K562 (cell line): Measurements from ENCODE around the gene FRRS1L. TPM values are rescaled to one million over a fixed set of nuclear protein-coding genes. Genes with fewer than 3 reads are reported as not detected.
A peak's percentile ranks its signal among the peaks of the same experiment; 100 is the strongest.

Experiments used
- CC2D1A ChIP-seq: fragments of 450-650 bp; IDR thresholded peaks from 2 replicates; pipeline ENCODE4 v1.6.1; 2017; ENCODE audit warnings: mild to moderate bottlenecking
- CSDE1 ChIP-seq, 2 experiments: fragments of 450-650 bp; IDR thresholded peaks; 2 replicates each; pipeline ENCODE4 v1.6.1; 2016; ENCODE audit warnings: mild to moderate bottlenecking in 1 of 2
- ETV5 ChIP-seq: sonication (generic); formaldehyde crosslinking; IDR thresholded peaks from 2 replicates; pipeline ENCODE4 v1.4.0; 2020; ENCODE audit warnings: low read depth, mild to moderate bottlenecking, missing genetic modification reagents
- MED1 ChIP-seq: sonication (generic); formaldehyde crosslinking; IDR thresholded peaks from 2 replicates; pipeline ENCODE4 v1.8.1; 2023; ENCODE audit warnings: missing genetic modification reagents, borderline replicate concordance
- NEUROD1 ChIP-seq: fragments of 150-350 bp; IDR thresholded peaks from 2 replicates; pipeline ENCODE4 v1.6.1; 2014; ENCODE audit warnings: borderline replicate concordance, low read length, low read depth; ENCODE audit not compliant: partially characterized antibody
- NR2C1 ChIP-seq, 2 experiments: fragments of 450-650 bp; IDR thresholded peaks; 2 replicates each; pipeline ENCODE4 v1.6.1; 2017; ENCODE audit warnings: mild to moderate bottlenecking in 2 of 2, antibody characterized with exemption in 1 of 2, inconsistent platforms in 1 of 2, missing compliant biosample characterization in 1 of 2, missing genetic modification characterization in 1 of 2
- NR2F6 ChIP-seq: fragments of 450-650 bp; formaldehyde crosslinking; IDR thresholded peaks from 2 replicates; pipeline ENCODE4 v1.4.0; 2020; ENCODE audit warnings: mild to moderate bottlenecking
- OTX1 ChIP-seq: fragments of 450-650 bp; formaldehyde crosslinking; IDR thresholded peaks from 2 replicates; pipeline ENCODE4 v1.4.0; 2022; ENCODE audit warnings: mild to moderate bottlenecking
- POLR2AphosphoS2 ChIP-seq: IDR thresholded peaks from 2 replicates; pipeline ENCODE4 v1.6.1; 2012; ENCODE audit warnings: low read length, improper control_type of control experiment
- SMC3 ChIP-seq: conservative IDR thresholded peaks from 2 replicates; pipeline ENCODE4 v1.6.1; 2011; ENCODE audit warnings: low read depth, low read length, improper control_type of control experiment; ENCODE audit not compliant: insufficient read depth
- SUPT5H ChIP-seq: fragments of 450-650 bp; IDR thresholded peaks from 2 replicates; pipeline ENCODE4 v1.6.1; 2016
- THRAP3 ChIP-seq: fragments of 450-650 bp; IDR thresholded peaks from 2 replicates; pipeline ENCODE4 v1.6.1; 2016; ENCODE audit warnings: mild to moderate bottlenecking, inconsistent platforms, borderline replicate concordance
- XRCC5 ChIP-seq: fragments of 200-400 bp; formaldehyde crosslinking; IDR thresholded peaks from 2 replicates; pipeline ENCODE4 v1.6.1; 2017; ENCODE audit warnings: low read depth, mild to moderate bottlenecking, low read length
- ZNF124 ChIP-seq: sonication (generic); formaldehyde crosslinking; IDR thresholded peaks from 2 replicates; pipeline ENCODE4 v1.8.1; 2022; ENCODE audit warnings: missing genetic modification reagents
- ZNF764 ChIP-seq: fragments of 250-450 bp; sonication (Bioruptor Pico); IDR thresholded peaks from 2 replicates; pipeline ENCODE4 v1.4.0; 2020; ENCODE audit warnings: low read depth, mild to moderate bottlenecking, moderate library complexity
- polyA plus RNA-seq, 8 experiments: library from polyadenylated mRNA; depleted of rRNA in 4 of 8; stranded (reverse) in 5 of 8; unstranded in 3 of 8; fragments of >200 nt; fragmentation: Nextera tagmentation in 2 of 8; fragmentation: Illumina TruSeq in 1 of 8; extraction: Ambion mirVana in 2 of 8; extraction: Trizol in 1 of 8; gene quantifications; 2 replicates each; pipeline versions ENCODE4 v1.2.1 to v1.2.3, GENCODE V29; 2011 to 2014; ENCODE audit warnings: inconsistent platforms in 1 of 8, missing spikeins in 1 of 8
- total RNA-seq, 7 experiments: library from RNA; depleted of rRNA in 6 of 7; stranded (reverse); fragments of >200 nt in 6 of 7; fragmentation: Illumina TruSeq in 2 of 7; extraction: Trizol in 2 of 7; gene quantifications; 2 replicates each; pipeline versions ENCODE4 v1.2.1 to v1.2.3, GENCODE V29; 2011 to 2021; ENCODE audit warnings: low replicate concordance in 1 of 7
- TF ChIP-seq, protein P1 (sequence below), 2 experiments: fragments of 450-650 bp in 1 of 2; sonication (generic) in 1 of 2; formaldehyde crosslinking in 1 of 2; IDR thresholded peaks; 2 replicates each; pipeline versions ENCODE4 v1.7.1 to v1.9.0; 2016 to 2022; ENCODE audit warnings: inconsistent platforms in 1 of 2, mild to moderate bottlenecking in 1 of 2, missing genetic modification reagents in 1 of 2
- TF ChIP-seq, protein P2 (sequence below): fragments of 250-450 bp; sonication (Bioruptor Pico); IDR thresholded peaks from 2 replicates; pipeline ENCODE4 v1.8.0; 2022; ENCODE audit warnings: inconsistent platforms

FRRS1L gene
- total and polyA plus RNA-seq, 9 of the 15 experiments (the other 6 are each of a cell fraction or from before 2014, with no cell fraction given) = under 0.01 to 0.04 (median 0.03) TPM; not detected in 5

DNA sequence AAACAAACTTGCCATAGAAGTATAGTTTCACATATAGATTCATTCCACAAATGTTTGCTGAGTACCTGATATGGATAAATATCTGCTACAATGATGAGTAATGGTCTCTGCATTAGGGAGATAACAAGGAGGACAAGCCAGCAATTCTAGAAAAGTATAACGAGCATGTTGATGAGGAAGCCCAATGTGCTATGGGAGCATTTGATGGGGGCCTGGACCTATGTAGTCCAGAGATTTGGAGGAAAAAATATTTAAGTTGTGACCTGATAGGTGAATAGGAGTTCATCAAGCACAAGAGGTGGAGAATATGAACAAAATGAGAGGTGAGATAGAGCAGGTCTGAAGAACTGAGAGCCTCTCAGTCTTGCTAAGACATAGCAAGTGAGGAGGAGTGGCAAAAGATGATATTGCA lies 32.9 kb downstream of the FRRS1L start (continued):
- TF ChIP-seq, protein P1, sequence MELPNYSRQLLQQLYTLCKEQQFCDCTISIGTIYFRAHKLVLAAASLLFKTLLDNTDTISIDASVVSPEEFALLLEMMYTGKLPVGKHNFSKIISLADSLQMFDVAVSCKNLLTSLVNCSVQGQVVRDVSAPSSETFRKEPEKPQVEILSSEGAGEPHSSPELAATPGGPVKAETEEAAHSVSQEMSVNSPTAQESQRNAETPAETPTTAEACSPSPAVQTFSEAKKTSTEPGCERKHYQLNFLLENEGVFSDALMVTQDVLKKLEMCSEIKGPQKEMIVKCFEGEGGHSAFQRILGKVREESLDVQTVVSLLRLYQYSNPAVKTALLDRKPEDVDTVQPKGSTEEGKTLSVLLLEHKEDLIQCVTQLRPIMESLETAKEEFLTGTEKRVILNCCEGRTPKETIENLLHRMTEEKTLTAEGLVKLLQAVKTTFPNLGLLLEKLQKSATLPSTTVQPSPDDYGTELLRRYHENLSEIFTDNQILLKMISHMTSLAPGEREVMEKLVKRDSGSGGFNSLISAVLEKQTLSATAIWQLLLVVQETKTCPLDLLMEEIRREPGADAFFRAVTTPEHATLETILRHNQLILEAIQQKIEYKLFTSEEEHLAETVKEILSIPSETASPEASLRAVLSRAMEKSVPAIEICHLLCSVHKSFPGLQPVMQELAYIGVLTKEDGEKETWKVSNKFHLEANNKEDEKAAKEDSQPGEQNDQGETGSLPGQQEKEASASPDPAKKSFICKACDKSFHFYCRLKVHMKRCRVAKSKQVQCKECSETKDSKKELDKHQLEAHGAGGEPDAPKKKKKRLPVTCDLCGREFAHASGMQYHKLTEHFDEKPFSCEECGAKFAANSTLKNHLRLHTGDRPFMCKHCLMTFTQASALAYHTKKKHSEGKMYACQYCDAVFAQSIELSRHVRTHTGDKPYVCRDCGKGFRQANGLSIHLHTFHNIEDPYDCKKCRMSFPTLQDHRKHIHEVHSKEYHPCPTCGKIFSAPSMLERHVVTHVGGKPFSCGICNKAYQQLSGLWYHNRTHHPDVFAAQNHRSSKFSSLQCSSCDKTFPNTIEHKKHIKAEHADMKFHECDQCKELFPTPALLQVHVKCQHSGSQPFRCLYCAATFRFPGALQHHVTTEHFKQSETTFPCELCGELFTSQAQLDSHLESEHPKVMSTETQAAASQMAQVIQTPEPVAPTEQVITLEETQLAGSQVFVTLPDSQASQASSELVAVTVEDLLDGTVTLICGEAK (IDR thresholded peaks at IDR 0.05) = no peak
- TF ChIP-seq, protein P1 (CRISPR knock-in tag; IDR thresholded peaks at IDR 0.05) = no peak
- no peak for TF ChIP-seq NR2C1 (IDR thresholded peaks at IDR 0.05)
- TF ChIP-seq NR2C1 (tag; IDR thresholded peaks at IDR 0.05) = no peak
- no peak for TF ChIP-seq SUPT5H
- no peak for TF ChIP-seq NR2F6 (CRISPR knock-in tag)
- peak; percentile 79; the same call in 1 of the 2 replicates for TF ChIP-seq CC2D1A
- TF ChIP-seq THRAP3 = no peak
- TF ChIP-seq ETV5 (CRISPR knock-in tag) = no peak
- TF ChIP-seq POLR2AphosphoS2 = no peak
- no peak for TF ChIP-seq CSDE1 (IDR thresholded peaks at IDR 0.05)
- no peak for TF ChIP-seq ZNF124 (CRISPR knock-in tag)
- no peak for TF ChIP-seq ZNF764 (CRISPR knock-in tag)
- TF ChIP-seq XRCC5 = no peak
- no peak for TF ChIP-seq MED1
- peak; percentile 67 for TF ChIP-seq NEUROD1
- no peak for TF ChIP-seq OTX1
- no peak for TF ChIP-seq SMC3
- TF ChIP-seq, protein P2, sequence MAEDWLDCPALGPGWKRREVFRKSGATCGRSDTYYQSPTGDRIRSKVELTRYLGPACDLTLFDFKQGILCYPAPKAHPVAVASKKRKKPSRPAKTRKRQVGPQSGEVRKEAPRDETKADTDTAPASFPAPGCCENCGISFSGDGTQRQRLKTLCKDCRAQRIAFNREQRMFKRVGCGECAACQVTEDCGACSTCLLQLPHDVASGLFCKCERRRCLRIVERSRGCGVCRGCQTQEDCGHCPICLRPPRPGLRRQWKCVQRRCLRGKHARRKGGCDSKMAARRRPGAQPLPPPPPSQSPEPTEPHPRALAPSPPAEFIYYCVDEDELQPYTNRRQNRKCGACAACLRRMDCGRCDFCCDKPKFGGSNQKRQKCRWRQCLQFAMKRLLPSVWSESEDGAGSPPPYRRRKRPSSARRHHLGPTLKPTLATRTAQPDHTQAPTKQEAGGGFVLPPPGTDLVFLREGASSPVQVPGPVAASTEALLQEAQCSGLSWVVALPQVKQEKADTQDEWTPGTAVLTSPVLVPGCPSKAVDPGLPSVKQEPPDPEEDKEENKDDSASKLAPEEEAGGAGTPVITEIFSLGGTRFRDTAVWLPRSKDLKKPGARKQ (CRISPR knock-in tag) = no peak
